ENCODE results near the gene ROR2. TPM values are rescaled to one million over a fixed set of nuclear protein-coding genes. Genes with fewer than 3 reads are reported as not detected.

ROR2 gene
- polyA plus RNA-seq, 3 donors, result 16.4 to 20.6 (median 20.5) TPM

- DNase-seq, result no peak
Measured at GRCh38 chr9:91820126-91820750, 129.8 kb downstream of the ROR2 start.

GRCh38 chr9:91818647-91819403, 131.2 kb downstream of the ROR2 start:
- DNase-seq, result no peak

GRCh38 chr9:91818225-91818585, 131.8 kb downstream of the ROR2 start:
- DNase-seq, result no peak

GRCh38 chr9:91817493-91818224, 132.4 kb downstream of the ROR2 start:
- DNase-seq, result peak; percentile 93

DNA sequence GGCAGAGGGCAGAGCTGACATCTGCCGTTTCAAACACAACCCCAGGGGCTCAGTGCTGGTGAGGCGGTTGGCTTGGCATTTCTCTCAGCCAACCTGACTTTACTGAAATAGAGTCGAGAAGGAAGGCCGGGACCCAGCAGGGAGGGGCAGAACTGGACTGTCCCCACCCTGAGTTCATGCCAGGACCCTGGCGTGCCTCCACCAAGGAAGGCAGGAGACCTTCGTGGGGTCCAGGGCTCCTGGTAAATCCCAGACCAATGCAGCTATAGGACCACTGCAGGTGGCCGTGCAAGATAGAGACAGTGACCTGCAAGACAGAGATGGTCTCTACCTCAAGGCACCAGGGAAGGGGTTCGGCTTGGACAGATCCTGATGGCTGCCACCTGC, 132.9 kb downstream of the ROR2 start:
- DNase-seq, result no peak

- no peak for DNase-seq
Measured at GRCh38 chr9:91816356-91816755, 133.7 kb downstream of the ROR2 start.

GRCh38 chr9:91815896-91816295, 134.1 kb downstream of the ROR2 start:
- DNase-seq, result no peak

- DNase-seq, result no peak
Measured at GRCh38 chr9:91814753-91815152, 135.3 kb downstream of the ROR2 start.

DNA sequence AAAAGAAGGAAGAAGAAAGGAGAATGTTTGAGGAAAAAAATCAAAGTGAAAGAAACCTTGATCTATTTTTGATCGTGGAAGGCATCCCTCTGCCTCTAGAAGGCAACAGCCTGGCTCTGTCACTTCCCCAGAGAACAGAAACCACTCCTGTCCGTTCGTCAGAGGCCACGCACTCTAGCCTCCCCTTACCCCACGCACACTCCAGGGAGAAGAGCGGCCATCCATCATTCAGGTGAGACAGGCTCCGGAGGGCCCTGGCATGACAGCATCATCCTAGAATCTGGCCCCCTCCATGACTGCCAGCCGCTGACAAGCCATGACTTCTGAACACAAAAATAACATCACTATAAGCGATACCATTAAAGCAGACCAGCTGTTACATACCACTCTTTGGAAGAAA, 135.8 kb downstream of the ROR2 start:
- no peak for DNase-seq

GRCh38 chr9:91813176-91813795, 136.7 kb downstream of the ROR2 start:
- DNase-seq, result no peak

GRCh38 chr9:91812191-91812590, 137.8 kb downstream of the ROR2 start:
- no peak for DNase-seq

DNA sequence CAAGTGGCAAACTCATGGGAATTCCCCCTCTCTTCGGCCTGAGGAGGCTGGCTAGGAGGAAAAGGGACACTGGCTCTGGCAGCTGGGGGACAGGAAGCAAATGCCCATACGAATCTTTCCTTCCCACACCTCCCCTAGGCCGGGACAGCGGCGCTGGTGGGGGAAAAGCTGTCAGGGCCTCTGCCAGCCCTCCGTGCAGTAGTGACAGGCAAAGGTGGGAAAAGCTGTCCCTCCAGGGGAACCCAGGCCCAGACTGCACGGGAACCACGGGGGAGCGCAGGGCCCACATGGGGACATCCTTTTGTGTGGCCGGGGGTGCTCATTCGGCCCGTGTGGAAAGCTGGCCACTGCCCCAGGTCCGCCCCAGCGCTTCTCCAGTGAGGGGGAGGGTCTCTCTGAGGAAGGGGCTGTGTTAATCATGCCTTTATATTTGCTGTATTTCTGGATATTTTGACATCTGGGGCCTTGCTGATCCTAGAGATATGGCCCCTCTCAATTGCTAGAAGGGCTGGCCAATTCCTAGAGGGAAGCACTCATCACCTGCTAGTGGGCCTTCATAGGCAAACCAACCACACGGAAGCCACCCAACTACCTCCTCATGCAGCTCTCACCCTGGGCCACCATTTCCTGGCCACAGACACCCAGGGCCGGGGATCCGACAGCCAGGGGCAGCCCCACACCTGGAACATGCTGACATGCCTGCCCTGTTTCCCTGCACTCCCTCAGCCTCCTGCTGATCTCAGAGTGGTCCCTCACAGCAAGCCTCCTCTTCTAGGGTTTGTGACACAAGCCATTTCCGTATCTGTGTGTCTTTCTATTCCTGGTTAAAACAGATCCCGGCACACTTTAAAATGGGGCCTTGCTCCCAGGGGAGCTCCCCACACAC, 138.8 kb downstream of the ROR2 start:
- DNase-seq, result no peak

GRCh38 chr9:91810286-91810905, 139.6 kb downstream of the ROR2 start:
- DNase-seq, result no peak

GRCh38 chr9:91809581-91810285, 140.3 kb downstream of the ROR2 start:
- DNase-seq, result no peak

- no peak for DNase-seq
Measured at GRCh38 chr9:91807643-91808246, 142.3 kb downstream of the ROR2 start.

GRCh38 chr9:91805031-91805430, 145.0 kb downstream of the ROR2 start:
- no peak for DNase-seq

GRCh38 chr9:91803970-91804752, 145.9 kb downstream of the ROR2 start:
- no peak for DNase-seq

DNA sequence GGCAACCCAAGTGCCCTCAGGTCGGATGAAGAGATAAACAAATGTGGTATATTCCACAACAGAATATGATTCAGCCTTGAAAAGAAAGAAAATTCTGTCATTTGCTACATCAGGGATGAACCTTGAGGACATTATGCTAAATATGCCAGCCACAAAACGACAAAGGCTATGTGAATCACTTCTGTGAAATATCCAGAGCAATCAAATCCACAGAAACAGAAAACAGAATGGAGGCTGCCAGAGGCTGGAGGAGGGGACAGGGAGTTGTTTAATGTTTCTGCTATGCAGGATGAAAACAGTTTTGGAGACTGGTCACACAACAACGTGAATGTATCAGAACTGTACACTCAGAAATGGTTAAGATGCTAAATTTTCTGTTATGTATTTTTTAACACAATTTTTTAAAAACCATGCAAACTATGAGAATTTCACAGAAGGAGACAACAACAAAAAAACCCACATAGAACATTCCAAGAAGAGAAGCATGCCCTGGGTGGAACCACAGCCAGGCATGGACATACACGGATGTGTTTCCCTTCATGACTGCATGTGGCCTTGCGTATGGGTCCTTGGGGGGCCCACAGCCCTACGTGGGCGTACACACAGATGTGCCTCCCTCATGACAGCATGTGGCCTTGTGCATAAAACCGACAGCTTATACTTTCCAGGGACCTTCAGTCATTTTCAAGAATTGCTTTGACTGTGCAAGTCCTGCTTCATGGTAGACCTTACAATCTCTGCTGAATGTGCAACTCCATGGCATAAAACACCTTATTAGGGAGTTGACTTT, 146.7 kb downstream of the ROR2 start:
- no peak for DNase-seq

Data from renal pelvis (tissue), 4 donors.